ENCODE data around the gene RBP3.

The RBP3 gene

DNA sequence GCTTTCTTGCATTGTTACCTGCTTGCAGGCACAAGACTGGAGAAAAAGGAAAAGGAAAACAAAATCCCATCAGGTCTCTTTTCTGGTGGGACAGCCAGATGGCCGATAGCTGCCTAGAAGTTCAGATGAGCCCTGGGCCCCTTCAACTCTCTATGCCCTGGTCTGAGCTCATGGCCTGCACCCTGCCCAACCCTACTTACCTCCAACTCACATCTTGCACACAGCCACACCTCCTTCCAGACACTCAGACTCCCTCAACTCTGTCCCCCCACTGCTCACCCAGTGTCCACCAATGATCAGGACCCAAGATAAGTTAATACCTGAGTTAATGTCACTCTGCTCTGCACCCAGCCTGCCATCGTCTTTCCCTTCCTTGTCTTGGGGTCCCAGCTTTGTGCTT, 10.9 kb downstream of the RBP3 start:
- DNase-seq, result peak; percentile 38

DNA sequence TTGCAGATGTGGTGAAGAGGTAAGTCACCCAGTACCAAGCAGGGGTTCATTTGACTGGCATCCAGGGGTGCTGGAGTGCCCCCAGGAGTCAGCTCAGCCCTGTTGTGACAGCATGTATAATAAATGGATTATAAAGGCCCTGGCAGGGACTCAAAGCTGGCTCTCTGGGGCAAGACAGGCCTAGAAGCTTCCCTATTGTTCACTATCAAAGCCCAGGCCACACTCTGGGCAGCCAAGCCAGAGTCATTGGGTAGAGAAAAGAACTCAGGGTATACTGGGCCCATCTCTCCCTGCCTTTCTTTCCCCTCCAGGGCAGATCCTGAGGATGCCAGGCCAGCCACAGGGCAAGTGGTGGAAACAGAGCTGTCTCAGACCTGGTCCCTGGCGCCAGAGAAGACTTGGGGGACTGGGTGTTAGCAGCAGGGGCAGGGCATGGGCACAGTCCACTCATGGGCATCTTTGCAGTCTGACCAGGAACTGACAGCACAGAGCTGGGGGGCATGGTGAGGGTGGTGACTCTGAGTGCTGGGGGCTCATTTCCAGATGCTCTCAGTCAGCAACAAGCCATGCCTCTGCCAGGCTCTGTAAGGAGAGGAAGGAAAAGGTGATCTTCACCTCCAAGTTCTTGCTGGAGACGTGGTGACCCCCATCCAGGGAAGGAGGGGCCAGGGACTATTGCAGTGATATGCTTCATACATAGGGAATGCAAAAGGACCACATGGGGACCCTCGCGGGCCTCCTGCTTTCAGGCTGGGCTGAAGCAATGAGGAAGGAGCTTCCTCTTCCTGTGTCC, 11.7 kb downstream of the RBP3 start:
- DNase-seq, result peak; percentile 38

DNA sequence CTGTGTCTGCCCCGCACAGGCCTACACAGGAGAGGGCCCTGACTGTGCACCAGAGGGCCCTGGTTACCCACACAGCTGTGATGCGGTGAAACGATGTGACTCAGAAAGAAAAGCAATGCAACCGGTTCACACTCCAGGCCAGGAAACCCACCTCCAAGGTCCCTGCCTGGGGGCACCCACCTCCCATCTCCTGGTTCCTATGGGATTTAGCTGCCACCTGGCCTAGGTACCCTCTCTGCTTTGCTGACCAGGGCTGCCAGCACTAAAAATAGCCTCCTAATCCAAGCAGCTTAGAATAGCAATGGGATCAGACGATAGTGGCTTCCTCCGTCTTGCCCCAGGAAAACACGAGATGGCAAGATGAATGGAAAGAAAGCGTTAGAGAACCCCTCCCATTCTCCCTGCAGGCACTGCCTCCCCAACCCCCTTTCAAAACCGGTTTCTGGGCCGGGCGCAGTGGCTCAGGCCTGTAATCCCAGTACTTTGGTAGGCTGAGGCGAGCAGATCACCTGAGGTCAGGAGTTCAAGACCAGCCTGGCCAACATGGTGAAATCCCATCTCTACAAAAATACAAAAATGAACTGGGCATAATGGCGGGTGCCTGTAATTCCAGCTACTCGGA, 12.4 kb downstream of the RBP3 start:
- peak; percentile 67 for DNase-seq

DNA sequence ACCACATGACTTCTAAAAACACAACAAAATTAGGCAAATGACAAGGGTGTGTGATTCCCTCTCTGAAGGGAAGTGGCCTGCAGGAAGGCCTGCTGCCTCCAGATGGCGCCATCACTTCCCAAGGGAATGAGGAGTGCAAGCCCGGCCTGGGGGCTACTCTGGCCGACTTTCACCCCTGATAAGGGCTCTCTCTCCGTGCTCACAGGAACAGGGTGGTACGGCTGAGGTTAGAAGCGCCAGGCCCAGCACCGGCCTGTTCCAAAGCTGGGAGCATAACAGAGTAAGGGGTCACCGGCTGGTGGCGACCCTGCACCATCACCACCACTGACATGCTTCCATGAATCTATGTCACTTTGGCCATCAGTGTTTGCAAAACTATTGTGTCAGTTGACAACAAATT, 13.1 kb downstream of the RBP3 start:
- DNase-seq, result peak; percentile 83

- DNase-seq, result peak; percentile 29
Measured at GRCh38 chr10:47362199-47362598, 14.0 kb downstream of the RBP3 start.

- no peak for DNase-seq
Measured at GRCh38 chr10:47363781-47364180, 15.6 kb downstream of the RBP3 start.

DNA sequence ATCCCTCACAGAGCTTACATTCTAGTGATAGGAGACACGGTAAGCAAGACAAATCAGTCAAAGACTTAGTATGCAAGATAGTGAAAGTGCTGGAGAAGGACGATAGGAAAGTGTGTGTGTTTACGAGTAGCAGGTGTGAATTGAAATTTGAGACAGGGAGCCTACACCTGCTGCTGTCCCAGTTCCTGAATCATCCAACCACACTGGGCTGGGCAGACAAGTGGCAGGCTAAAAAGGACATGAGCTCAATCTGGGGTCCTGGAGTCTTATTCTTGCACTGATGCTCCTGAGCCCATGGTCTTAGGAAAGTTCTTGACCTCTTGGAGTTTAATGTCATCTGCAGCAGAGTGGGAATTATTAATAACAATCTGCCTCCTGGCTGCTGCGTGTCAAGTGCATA, 16.2 kb downstream of the RBP3 start:
- no peak for DNase-seq

DNA sequence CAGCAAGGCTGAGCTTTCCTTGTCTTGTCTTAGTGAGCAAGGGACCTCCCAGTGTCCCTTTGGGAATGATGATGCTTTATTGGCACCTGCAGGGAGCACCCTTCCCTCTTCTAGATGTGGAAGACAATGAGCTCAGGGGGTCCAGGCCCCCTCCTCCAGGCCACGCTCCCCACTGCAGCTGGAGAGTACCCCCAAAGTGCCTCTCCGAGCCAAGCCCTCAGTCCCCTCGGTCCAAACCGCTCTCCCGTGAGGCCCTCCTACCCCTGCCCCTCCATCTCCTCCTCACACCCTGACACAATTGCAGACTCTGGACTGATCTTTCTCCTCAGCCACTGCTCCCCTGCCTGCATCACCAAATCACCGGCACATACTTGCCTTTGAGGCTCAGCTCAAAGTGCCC, 16.7 kb downstream of the RBP3 start:
- DNase-seq, result peak; percentile 26

GRCh38 chr10:47365431-47366180, 17.4 kb downstream of the RBP3 start:
- DNase-seq, result peak; percentile 37

GRCh38 chr10:47366181-47366631, 18.0 kb downstream of the RBP3 start:
- DNase-seq, result peak; percentile 30

GRCh38 chr10:47366731-47367460, 18.7 kb downstream of the RBP3 start:
- DNase-seq, result peak; percentile 24

GRCh38 chr10:47367646-47368045, 19.5 kb downstream of the RBP3 start:
- peak; percentile 18 for DNase-seq

DNA sequence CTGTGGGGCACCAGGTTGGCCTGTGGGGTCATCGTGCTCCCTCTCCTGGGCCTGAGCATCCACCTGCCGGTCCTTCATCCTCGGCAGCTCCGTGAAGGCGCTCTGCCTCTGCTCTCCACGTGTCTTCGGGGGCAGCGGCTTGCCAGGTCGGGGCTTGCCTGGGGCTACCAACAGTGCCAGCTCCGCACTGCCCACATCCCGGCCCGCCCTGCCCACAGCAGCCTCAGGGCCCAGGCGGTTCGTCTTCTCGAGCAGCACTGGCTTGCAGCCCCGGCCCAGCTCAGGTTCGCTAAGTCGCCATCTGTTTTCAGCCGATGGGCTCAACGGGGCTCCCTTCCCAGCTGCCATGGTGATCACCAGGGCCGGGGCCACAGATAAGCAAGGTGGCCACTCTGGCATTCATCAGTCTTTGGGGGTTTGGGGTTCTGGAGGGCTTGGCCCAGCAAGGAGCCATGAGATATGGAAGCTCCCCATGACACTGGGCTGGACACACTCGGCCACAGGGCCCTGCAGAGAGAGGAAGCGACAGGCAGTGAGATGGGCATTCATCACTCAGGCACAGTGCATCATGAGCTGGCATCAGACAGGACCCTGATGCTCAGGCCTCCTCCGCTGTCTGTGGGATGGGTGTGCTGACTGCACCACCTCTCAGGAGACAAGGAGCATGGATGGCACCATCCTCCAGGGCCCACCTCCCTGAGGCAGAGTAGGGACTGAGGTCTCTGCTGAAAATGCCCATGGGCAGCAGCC, 20.4 kb downstream of the RBP3 start:
- peak; percentile 43 for DNase-seq

DNA sequence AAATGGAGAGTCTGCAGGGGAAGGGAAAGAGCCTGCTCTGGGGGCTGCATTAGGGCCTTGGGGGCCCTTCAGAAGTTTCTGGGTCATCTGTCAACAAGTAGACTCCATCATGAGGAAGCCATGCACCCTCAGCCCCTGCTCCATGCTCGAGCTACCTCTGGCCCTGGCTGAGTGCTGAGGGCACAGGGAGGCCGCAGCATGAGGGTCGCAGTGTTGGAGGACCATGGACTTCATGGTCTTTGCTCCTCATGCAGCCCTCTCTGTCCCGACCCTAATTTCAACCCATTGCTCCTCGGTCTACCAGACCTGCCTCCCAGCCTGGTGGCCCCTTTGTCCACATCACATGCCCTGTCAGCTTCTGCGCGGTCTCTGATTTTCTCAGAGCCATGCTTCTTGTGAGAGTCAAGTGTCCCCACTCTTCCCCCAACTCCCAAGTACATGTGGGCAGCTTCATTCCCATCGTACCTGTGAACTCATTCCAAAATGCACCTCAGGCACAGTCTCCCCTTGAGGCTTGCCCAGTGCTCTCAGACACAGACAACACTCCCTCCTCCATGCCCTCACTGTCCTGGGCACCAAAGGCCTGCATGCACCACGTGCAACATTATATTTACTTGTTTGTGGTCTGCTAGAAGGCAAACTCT, 21.2 kb downstream of the RBP3 start:
- DNase-seq, result peak; percentile 45

GRCh38 chr10:47370015-47370767, 22.0 kb downstream of the RBP3 start:
- peak; percentile 33 for DNase-seq

- DNase-seq, result peak; percentile 34
Measured at GRCh38 chr10:47370878-47371277, 22.7 kb downstream of the RBP3 start.

- DNase-seq, result peak; percentile 40
Measured at GRCh38 chr10:47371629-47372485, 23.7 kb downstream of the RBP3 start.

DNA sequence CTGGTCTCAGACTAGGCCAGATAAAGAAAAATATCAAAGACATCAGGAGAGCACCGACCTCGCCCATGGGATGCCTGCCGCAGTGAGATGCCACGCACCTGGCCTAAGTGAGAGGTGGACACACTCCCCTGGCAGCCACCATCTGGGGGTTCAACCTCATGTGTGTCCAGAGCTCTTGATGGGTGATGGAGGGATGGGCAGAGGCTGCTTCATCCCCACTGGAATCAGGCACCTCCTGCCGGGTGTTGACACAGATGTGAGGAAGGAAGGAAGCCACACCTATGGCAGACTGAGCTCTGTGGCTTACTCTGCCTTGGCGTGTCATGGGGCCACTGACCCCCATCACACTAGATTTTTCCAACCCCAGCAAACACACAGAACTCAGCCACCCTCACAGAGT, 24.6 kb downstream of the RBP3 start:
- peak; percentile 19 for DNase-seq

- DNase-seq, result peak; percentile 34
Measured at GRCh38 chr10:47374611-47375536, 26.7 kb downstream of the RBP3 start.
